T-helper 22 cell (primary cell): ENCODE data around the gene NTM.
"Not testable (repeated sequence)": the region's sequence is repeated elsewhere in the genome, so short reads cannot be mapped to it uniquely, and the experiment has no call there.

Experiments
- DNase-seq: peaks from one replicate; pipeline ENCODE4 v3.0.0-alpha.2; 2020; ENCODE audit warnings: low read depth

Gene NTM

DNA sequence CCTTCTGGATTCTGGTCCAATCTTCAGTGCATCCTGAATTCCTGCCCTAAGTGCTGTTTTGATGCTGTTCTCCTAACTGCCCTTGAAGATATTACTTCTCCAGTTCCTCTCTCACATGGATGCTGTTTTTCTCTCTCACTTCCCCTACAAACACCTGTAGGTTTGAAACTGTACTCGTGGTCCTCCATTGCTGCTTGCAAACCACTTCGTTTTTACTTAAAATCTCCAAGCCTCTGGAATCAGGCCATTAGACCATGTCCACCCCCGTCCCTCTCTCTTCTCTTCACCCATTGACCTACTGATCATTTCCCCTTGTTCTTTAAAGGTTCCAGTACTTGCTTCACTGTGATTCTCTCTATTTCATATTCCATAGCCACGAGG lies 988.1 kb downstream of the NTM start:
- no peak for DNase-seq

DNA sequence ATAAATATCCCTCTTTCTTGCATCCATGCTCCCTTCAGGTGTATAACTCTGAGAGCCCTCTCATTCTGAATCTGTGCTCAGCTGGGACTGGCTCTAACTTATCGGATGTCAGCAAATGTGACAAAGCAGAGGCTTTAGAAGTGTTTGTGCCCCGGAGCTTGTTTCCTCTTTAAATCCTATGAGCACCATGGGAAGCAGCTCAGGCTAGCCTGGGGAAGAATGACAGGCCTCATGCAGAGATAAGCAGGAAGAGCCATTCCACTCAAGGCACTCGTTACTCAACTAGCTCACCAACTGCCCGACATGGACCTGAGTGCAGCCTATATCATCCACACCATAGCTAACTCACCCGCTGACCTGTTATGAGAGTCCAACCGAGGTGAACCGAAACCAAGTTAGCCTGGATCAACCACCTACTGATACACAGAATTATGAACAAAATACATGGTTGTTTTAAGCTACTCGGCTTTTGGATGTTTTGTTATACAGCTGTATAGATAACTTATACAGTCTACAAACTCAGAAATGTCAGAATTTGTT lies 990.7 kb downstream of the NTM start:
- no peak for DNase-seq

DNA sequence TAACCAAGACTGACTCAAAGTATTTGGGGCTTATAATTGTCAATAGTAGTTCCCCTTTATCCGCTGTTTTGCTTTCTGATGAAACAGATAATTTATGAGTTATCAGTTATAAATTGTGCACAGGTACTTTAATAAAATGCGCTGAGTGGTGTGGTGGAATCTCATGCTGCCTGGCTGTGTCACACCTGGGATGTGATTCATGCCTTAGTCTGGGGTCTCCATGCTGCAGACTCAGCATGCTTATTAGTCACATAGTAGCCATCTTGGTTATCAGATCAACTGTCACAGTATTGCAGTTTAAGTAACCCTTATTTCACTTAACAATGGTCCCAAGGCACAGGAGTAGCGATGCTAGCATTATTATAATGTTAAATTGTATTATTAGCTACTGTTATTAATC lies 995.2 kb downstream of the NTM start:
- no peak for DNase-seq

DNA sequence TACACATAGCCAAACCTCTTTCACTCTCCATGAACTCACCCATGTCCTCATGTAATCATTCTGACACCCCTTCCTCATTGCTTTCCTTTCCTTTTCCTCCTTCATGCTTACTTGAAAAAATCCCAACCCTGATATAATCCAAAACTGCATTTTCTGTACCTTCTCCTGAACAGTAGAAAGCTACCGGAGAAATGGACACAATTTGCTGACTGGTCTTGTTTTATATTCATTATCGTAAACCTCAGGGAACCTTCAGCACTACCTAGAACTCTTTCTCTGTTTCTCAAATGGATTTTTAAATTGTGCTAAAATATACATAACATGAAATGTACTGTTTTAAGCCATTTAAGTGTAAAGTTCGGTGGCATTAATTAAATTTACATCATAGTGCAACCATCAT lies 996.9 kb downstream of the NTM start:
- DNase-seq, result no peak

DNA sequence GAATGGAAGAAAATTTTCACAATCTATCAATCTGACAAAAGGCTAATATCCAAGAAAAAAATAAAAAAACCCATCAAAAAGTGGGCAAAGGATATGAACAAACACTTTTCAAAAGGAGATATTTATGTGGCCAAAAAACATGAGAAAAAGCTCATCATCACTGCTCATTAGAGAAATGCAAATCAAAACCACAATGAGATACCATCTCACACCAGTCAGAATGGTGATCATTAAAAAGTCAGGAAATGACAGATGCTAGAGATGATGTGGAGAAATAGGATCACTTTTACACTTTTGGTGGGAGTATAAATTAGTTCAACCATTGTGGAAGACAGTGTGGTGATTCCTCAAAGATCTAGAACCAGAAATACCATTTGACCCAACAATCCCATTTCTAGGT lies 999.7 kb downstream of the NTM start:
- DNase-seq, result not testable (repeated sequence)

DNA sequence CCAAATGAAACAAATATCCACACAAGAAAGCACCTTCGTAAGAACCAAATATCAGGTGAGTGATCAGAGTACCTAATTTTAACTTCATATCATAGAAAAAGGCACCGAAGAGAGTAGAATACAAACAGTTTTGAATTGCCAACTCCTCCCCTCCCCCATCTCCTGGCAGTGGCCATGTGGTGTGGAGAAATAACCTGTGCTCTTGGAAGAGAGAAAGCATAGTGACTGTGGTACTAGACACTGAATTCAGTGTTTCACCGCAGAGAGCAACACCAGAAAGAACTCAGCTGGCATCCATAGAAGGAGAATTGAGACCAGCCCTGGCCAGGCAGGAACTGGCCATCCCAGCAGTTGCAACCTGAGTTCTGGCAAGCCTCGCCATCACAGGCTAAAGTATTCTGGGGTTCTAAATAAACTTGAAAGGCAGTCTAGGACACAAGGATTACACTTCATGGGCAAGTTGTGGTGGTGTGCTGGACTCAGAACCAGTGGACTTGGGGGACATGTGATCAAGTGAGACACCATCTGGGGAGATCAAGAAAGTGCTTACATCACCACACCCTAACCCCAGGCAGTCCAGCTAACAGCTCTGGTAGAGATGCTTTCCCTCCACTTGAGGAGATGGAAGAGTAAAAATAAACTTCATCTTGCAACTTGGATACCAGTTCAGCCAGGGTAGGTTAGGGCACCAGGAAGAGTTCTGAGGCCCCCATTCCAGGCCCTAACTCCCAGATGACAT lies 1003.2 kb downstream of the NTM start:
- DNase-seq, result no peak

DNA sequence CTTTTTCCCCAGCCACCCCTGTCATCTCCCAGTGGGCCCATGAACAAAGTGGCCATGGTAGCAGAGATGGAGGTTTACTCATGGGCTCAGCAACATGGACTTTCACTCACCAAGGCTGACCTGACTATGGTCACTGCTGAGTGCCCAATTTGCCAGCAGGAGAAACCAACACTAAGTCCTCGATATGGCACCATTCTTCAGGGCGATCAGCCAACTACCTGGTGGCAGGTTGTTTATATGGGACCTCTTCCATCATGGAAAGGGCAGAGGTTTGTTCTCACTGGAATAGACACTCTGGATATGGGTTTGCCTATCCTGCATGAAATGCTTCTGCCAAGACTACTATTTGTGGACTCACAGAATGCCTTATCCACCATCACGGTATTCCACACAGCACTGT lies 1009.1 kb downstream of the NTM start:
- no peak for DNase-seq
